DOHH2 (cell line): ENCODE data around the gene AGPAT1.
A peak's percentile ranks its signal among the peaks of the same experiment; 100 is the strongest.

Source experiments
- H3F3A ChIP-seq: fragments of 200-600 bp; sonication (generic), shearing (Covaris generic); 2 replicates; pipeline ENCODE4 v1.6.0; 2016; ENCODE audit warnings: antibody characterized with exemption, mild to moderate bottlenecking; ENCODE audit not compliant: control insufficient read depth, insufficient read depth
- H3K27ac ChIP-seq: fragments of 200-600 bp; sonication (generic); 2 replicates; pipeline ENCODE4 v1.5.1; 2014; ENCODE audit warnings: low read depth, mild to moderate bottlenecking, low read length, moderate library complexity
- H3K27me3 ChIP-seq: fragments of 200-600 bp; sonication (generic); 2 replicates; pipeline ENCODE4 v1.6.1; 2014; ENCODE audit warnings: mild to moderate bottlenecking, low read length, mixed read lengths; ENCODE audit not compliant: control insufficient read depth
- H3K36me3 ChIP-seq: fragments of 200-600 bp; sonication (generic); 2 replicates; pipeline ENCODE4 v1.6.1; 2014; ENCODE audit warnings: mild to moderate bottlenecking, low read length, moderate library complexity, mixed read lengths; ENCODE audit not compliant: control insufficient read depth
- H3K4me1 ChIP-seq: fragments of 200-600 bp; sonication (generic); 2 replicates; pipeline ENCODE4 v1.6.1; 2014; ENCODE audit warnings: mild to moderate bottlenecking, low read length, mixed read lengths; ENCODE audit not compliant: control insufficient read depth
- H3K4me2 ChIP-seq: fragments of 200-600 bp; sonication (generic); 2 replicates; pipeline ENCODE4 v1.6.0; 2014; ENCODE audit warnings: mild to moderate bottlenecking, low read length, moderate library complexity
- H3K4me3 ChIP-seq: fragments of 200-600 bp; sonication (generic); 2 replicates; pipeline ENCODE4 v1.5.1; 2014; ENCODE audit warnings: mild to moderate bottlenecking, low read length, mixed read lengths
- H3K79me2 ChIP-seq: fragments of 200-600 bp; sonication (generic); 2 replicates; pipeline ENCODE4 v1.6.1; 2014; ENCODE audit warnings: mild to moderate bottlenecking, low read length, mixed read lengths; ENCODE audit not compliant: control insufficient read depth
- H3K9me2 ChIP-seq: fragments of 200-600 bp; sonication (generic); replicated peaks from 2 replicates; pipeline ENCODE4 v1.6.1; 2014; ENCODE audit warnings: mild to moderate bottlenecking, low read length, mixed read lengths; ENCODE audit not compliant: control insufficient read depth
- H3K9me3 ChIP-seq: fragments of 200-600 bp; sonication (generic); 2 replicates; pipeline ENCODE4 v1.6.1; 2014; ENCODE audit warnings: antibody characterized with exemption, low read length, mixed read lengths; ENCODE audit not compliant: control insufficient read depth, insufficient read depth
- H4K20me1 ChIP-seq: fragments of 200-600 bp; sonication (generic); 2 replicates; pipeline ENCODE4 v1.6.0; 2014; ENCODE audit warnings: low read depth, mild to moderate bottlenecking, antibody characterized with exemption, low read length, moderate library complexity; ENCODE audit not compliant: control insufficient read depth, insufficient read depth
- CTCF ChIP-seq: fragments of 200-600 bp; sonication (generic); IDR thresholded peaks from one replicate; pipeline ENCODE4 v1.5.1; 2014; ENCODE audit warnings: antibody characterized with exemption, mild to moderate bottlenecking, low read depth, low read length; ENCODE audit not compliant: poor library complexity, severe bottlenecking
- EZH2phosphoT487 ChIP-seq: fragments of 200-600 bp; sonication (generic); IDR thresholded peaks from 2 replicates; pipeline ENCODE4 v1.6.1; 2017; ENCODE audit warnings: borderline replicate concordance, mild to moderate bottlenecking, antibody characterized with exemption, low read length, moderate library complexity, mixed read lengths

The AGPAT1 gene

GRCh38 chr6:32175711-32176475, at the start of gene AGPAT1:
TSS of gene AGPAT1 (minus strand) at chr6:32176084. CDS start at chr6:32171496, 4,588 bp downstream.
- TF ChIP-seq EZH2phosphoT487 = no peak
- no peak for TF ChIP-seq CTCF
- Histone ChIP-seq H4K20me1 (no peaks in the 10 kb centered on the region), H3K79me2 (peaks cover 48% of the 10 kb centered on the region), H3K27me3 (no peaks in the 10 kb centered on the region), H3K4me1 (peaks cover 49% of the 10 kb centered on the region), H3K9me2 (no peaks in the 10 kb centered on the region), H3F3A (peaks cover 15% of the 10 kb centered on the region), H3K27ac (peak within 1 kb of the TSS; percentile 94), H3K9me3 (no peaks in the 10 kb centered on the region), H3K36me3 (peaks cover 25% of the 10 kb centered on the region), H3K4me2 (peak within 1 kb of the TSS; percentile 99), H3K4me3 (peak within 1 kb of the TSS; percentile 85)

- no peaks in the 10 kb centered on the region for H3K79me2 ChIP-seq
- TF ChIP-seq CTCF (no peak), EZH2phosphoT487 (no peak)
- H3F3A ChIP-seq = no peaks in the 10 kb centered on the region
- no peak overlapping the region for H3K4me2 ChIP-seq
- no peaks in the 10 kb centered on the region for H4K20me1 ChIP-seq
- no peaks in the 10 kb centered on the region for H3K27me3 ChIP-seq
- H3K27ac ChIP-seq = no peak overlapping the region
- H3K9me3 ChIP-seq = no peaks in the 10 kb centered on the region
- H3K4me3 ChIP-seq = no peak overlapping the region
- H3K9me2 ChIP-seq = no peaks in the 10 kb centered on the region
- H3K4me1 ChIP-seq = peaks cover 49% of the 10 kb centered on the region
- H3K36me3 ChIP-seq = no peaks in the 10 kb centered on the region
Measured at GRCh38 chr6:32224696-32225095, 48.8 kb upstream of the AGPAT1 start.

GRCh38 chr6:32223258-32224235, 47.7 kb upstream of the AGPAT1 start, which contains the start of gene NOTCH4:
TSS of gene NOTCH4 (minus strand) at chr6:32224067. CDS start at chr6:32223928, 139 bp downstream.
- H3K79me2 ChIP-seq = no peaks in the 10 kb centered on the region
- H3K4me3 ChIP-seq = peak within 1 kb of the TSS; percentile 22
- no peaks in the 10 kb centered on the region for H3K9me3 ChIP-seq
- no peaks in the 10 kb centered on the region for H4K20me1 ChIP-seq
- H3F3A ChIP-seq = no peaks in the 10 kb centered on the region
- H3K36me3 ChIP-seq = no peaks in the 10 kb centered on the region
- H3K4me1 ChIP-seq = peaks cover 49% of the 10 kb centered on the region
- H3K27me3 ChIP-seq = no peaks in the 10 kb centered on the region
- no peaks in the 10 kb centered on the region for H3K9me2 ChIP-seq
- peak within 1 kb of the TSS; percentile 31; the same call in 1 of the 2 replicates for H3K4me2 ChIP-seq
- H3K27ac ChIP-seq = no peak within 1 kb of the TSS
- TF ChIP-seq CTCF (no peak), EZH2phosphoT487 (no peak)
